ENCODE measurements around the gene CAMK1G.

The CAMK1G gene

GRCh38 chr1:209583408-209583807, at the start of gene CAMK1G:
Gene CAMK1G (plus strand): TSS chr1:209583714. CDS start chr1:209594984, 11,270 bp downstream.
- DNase-seq: no peak

GRCh38 chr1:209534496-209535250, 48.8 kb upstream of the CAMK1G start:
- no peak for DNase-seq

- DNase-seq: no peak
These were observed 46.7 kb upstream of the CAMK1G start for GRCh38 chr1:209536843-209537242.

- DNase-seq: no peak
These were observed 46.0 kb upstream of the CAMK1G start for GRCh38 chr1:209537336-209538114.

- no peak for DNase-seq
These were observed 43.9 kb upstream of the CAMK1G start for GRCh38 chr1:209539576-209539975.

- no peak for DNase-seq
These were observed 40.9 kb upstream of the CAMK1G start for GRCh38 chr1:209542585-209542984.

GRCh38 chr1:209544098-209544497, 39.4 kb upstream of the CAMK1G start:
- DNase-seq: no peak

- DNase-seq: no peak
These were observed 38.1 kb upstream of the CAMK1G start for GRCh38 chr1:209545423-209545822.

- no peak for DNase-seq
These were observed 37.0 kb upstream of the CAMK1G start for GRCh38 chr1:209546390-209547085.

GRCh38 chr1:209547626-209548025, 35.9 kb upstream of the CAMK1G start:
- no peak for DNase-seq

- DNase-seq: no peak
These were observed 33.9 kb upstream of the CAMK1G start for GRCh38 chr1:209549443-209550205.

- no peak for DNase-seq
These were observed 33.0 kb upstream of the CAMK1G start for GRCh38 chr1:209550519-209550918.

GRCh38 chr1:209552406-209553264, 30.9 kb upstream of the CAMK1G start:
- DNase-seq: no peak

GRCh38 chr1:209554761-209555611, 28.5 kb upstream of the CAMK1G start:
- DNase-seq: no peak

GRCh38 chr1:209556162-209556690, 27.3 kb upstream of the CAMK1G start:
- no peak for DNase-seq

- DNase-seq: no peak
These were observed 26.3 kb upstream of the CAMK1G start for GRCh38 chr1:209557221-209557620.

GRCh38 chr1:209560529-209560928, 23.0 kb upstream of the CAMK1G start:
- no peak for DNase-seq

GRCh38 chr1:209560952-209561351, 22.6 kb upstream of the CAMK1G start:
- no peak for DNase-seq

- no peak for DNase-seq
These were observed 22.0 kb upstream of the CAMK1G start for GRCh38 chr1:209561532-209561931.

GRCh38 chr1:209564849-209565248, 18.7 kb upstream of the CAMK1G start:
- no peak for DNase-seq
